SK-N-SH (cell line): ENCODE data around the gene PAQR3. TPM values are rescaled to one million over a fixed set of nuclear protein-coding genes. Genes with fewer than 3 reads are reported as not detected.
A peak's percentile ranks its signal among the peaks of the same experiment; 100 is the strongest.

Experiments
- CTCF ChIA-PET: fragments of 300-600, 350-600 bp; formaldehyde crosslinking; extraction: SDS; loops from one replicate; lab custom pipeline; 2021; lab: Yijun Ruan, JAX
- POLR2A ChIA-PET: fragments of 350-600 bp; sonication (Branson Sonifier 250); formaldehyde crosslinking; extraction: SDS; loops from one replicate; lab custom pipeline; 2020; ENCODE audit warnings: antibody characterized with exemption, inconsistent platforms; lab: Yijun Ruan, JAX
- DNase-seq: peaks from one replicate; pipeline ENCODE4 v3.0.0; 2012
- H2AFZ ChIP-seq: fragments of 200-600 bp; sonication (generic); 2 replicates; pipeline ENCODE4 v1.8.1; 2016; ENCODE audit warnings: antibody characterized with exemption, mild to moderate bottlenecking, low read depth
- H3F3A ChIP-seq: fragments of 200-600 bp; sonication (generic); replicated peaks from 2 replicates; pipeline ENCODE3; 2016; ENCODE audit warnings: antibody characterized with exemption, mild to moderate bottlenecking; ENCODE audit not compliant: insufficient read depth
- H3K27ac ChIP-seq, 2 experiments: fragments of 200-500 bp in 1 of 2; fragments of 200-600 bp in 1 of 2; sonication (Bioruptor generic) in 1 of 2; sonication (generic), shearing (Covaris generic) in 1 of 2; 2 replicates each; pipeline versions ENCODE4 v1.5.1 to v1.6.1; 2014 to 2016; ENCODE audit warnings: low read depth in 2 of 2, inconsistent platforms in 1 of 2, low read length in 1 of 2, mild to moderate bottlenecking in 1 of 2, mixed read lengths in 1 of 2
- H3K27me3 ChIP-seq: fragments of 200-600 bp; sonication (generic), shearing (Covaris generic); 2 replicates; pipeline ENCODE4 v1.6.1; 2016; ENCODE audit warnings: mixed run types; ENCODE audit not compliant: insufficient read depth
- H3K36me3 ChIP-seq, 2 experiments: fragments of 200-500 bp in 1 of 2; fragments of 200-600 bp in 1 of 2; sonication (Bioruptor generic) in 1 of 2; sonication (generic) in 1 of 2; replicated peaks in 1 of 2; 2 replicates each; pipeline versions ENCODE3 to v1.5.1; 2014 to 2016; ENCODE audit warnings: low read length in 1 of 2, mild to moderate bottlenecking in 1 of 2; ENCODE audit not compliant: insufficient read depth in 2 of 2, control insufficient read depth in 1 of 2
- H3K4me1 ChIP-seq, 2 experiments: fragments of 200-500 bp in 1 of 2; fragments of 200-600 bp in 1 of 2; sonication (Bioruptor generic) in 1 of 2; sonication (generic), shearing (Covaris generic) in 1 of 2; 2 replicates each; pipeline versions ENCODE4 v1.5.1 to v1.6.1; 2014 to 2016; ENCODE audit warnings: low read depth in 1 of 2, low read length in 1 of 2, mixed run types in 1 of 2; ENCODE audit not compliant: insufficient read depth in 2 of 2, control insufficient read depth in 1 of 2
- H3K4me2 ChIP-seq: fragments of 200-600 bp; sonication (generic), shearing (Covaris generic); 2 replicates; pipeline ENCODE4 v1.6.1; 2017; ENCODE audit warnings: mixed run types
- H3K4me3 ChIP-seq, 2 experiments: fragments of 200-500 bp in 1 of 2; fragments of 200-600 bp in 1 of 2; sonication (Bioruptor generic) in 1 of 2; sonication (generic), shearing (Covaris generic) in 1 of 2; 2 replicates each; pipeline versions ENCODE4 v1.5.1 to v1.8.1; 2014 to 2016; ENCODE audit warnings: low read depth in 2 of 2, inconsistent platforms in 1 of 2, low read length in 1 of 2, mild to moderate bottlenecking in 1 of 2, mixed read lengths in 1 of 2, moderate library complexity in 1 of 2
- H3K79me2 ChIP-seq: fragments of 200-600 bp; sonication (generic); 2 replicates; pipeline ENCODE4 v1.8.1; 2017; ENCODE audit warnings: mild to moderate bottlenecking; ENCODE audit not compliant: insufficient read depth
- H3K9ac ChIP-seq: fragments of 200-600 bp; sonication (generic); 2 replicates; pipeline ENCODE4 v1.6.1; 2017; ENCODE audit warnings: mixed run types
- H3K9me2 ChIP-seq: fragments of 200-600 bp; sonication (generic); 2 replicates; pipeline ENCODE4 v1.6.1; 2017; ENCODE audit warnings: mixed run types
- H3K9me3 ChIP-seq: fragments of 200-600 bp; sonication (generic); 2 replicates; pipeline ENCODE4 v1.6.1; 2017; ENCODE audit warnings: mixed run types, mild to moderate bottlenecking, moderate library complexity
- H4K20me1 ChIP-seq: fragments of 200-600 bp; sonication (generic); 2 replicates; pipeline ENCODE4 v1.6.1; 2017; ENCODE audit warnings: mild to moderate bottlenecking, mixed run types; ENCODE audit not compliant: insufficient read depth
- CTCF ChIP-seq: fragments of 200-600 bp; sonication (generic); IDR thresholded peaks from 2 replicates; pipeline ENCODE4 v1.6.1; 2017; ENCODE audit warnings: antibody characterized with exemption, mild to moderate bottlenecking, moderate library complexity
- FOXJ3 ChIP-seq: sonication (generic); formaldehyde crosslinking; IDR thresholded peaks from 2 replicates; pipeline ENCODE4 v1.5.1; 2020; ENCODE audit warnings: mild to moderate bottlenecking, missing genetic modification reagents
- GABPA ChIP-seq: IDR thresholded peaks from 2 replicates; pipeline ENCODE4 v1.4.0; 2012; ENCODE audit warnings: low read depth, mild to moderate bottlenecking
- GATA2 ChIP-seq: sonication (generic); formaldehyde crosslinking; IDR thresholded peaks from 2 replicates; pipeline ENCODE4 v1.5.0; 2020; ENCODE audit warnings: mild to moderate bottlenecking, missing genetic modification reagents
- MXI1 ChIP-seq: IDR thresholded peaks from 2 replicates; pipeline ENCODE4 v1.6.1; 2012; ENCODE audit warnings: mild to moderate bottlenecking, low read depth, low read length, improper control_type of control experiment
- NRF1 ChIP-seq: IDR thresholded peaks from 2 replicates; pipeline ENCODE4 v1.6.1; 2012; ENCODE audit warnings: low read depth, mild to moderate bottlenecking, low read length
- RAD21 ChIP-seq: IDR thresholded peaks from 2 replicates; pipeline ENCODE4 v1.6.1; 2012; ENCODE audit warnings: mild to moderate bottlenecking, low read length
- SIN3A ChIP-seq: IDR thresholded peaks from 2 replicates; pipeline ENCODE4 v1.6.1; 2012; ENCODE audit warnings: low read depth, mild to moderate bottlenecking, low read length, moderate library complexity, borderline replicate concordance
- USF2 ChIP-seq: fragments of 150-350 bp; IDR thresholded peaks from 2 replicates; pipeline ENCODE4 v1.6.1; 2017; ENCODE audit warnings: antibody characterized with exemption, low read length, low read depth, borderline replicate concordance
- ZBTB33 ChIP-seq: IDR thresholded peaks from 2 replicates; pipeline ENCODE4 v1.4.0; 2012; ENCODE audit warnings: low read depth, borderline replicate concordance
- WGBS: methylation state at CpG from one replicate; pipeline ENCODE4 v1.1.6; 2017; ENCODE audit warnings: low lambda C conversion rate; 5-methylcytosine and 5-hydroxymethylcytosine counted together
- polyA plus RNA-seq, 3 experiments: library from polyadenylated mRNA; depleted of rRNA; stranded (reverse); fragments of >200 nt; gene quantifications; 2 replicates each; pipeline ENCODE4 v1.2.3, GENCODE V29; 2012
- TF ChIP-seq, protein P1 (sequence below): IDR thresholded peaks from 2 replicates; pipeline ENCODE4 v1.4.0; 2012; ENCODE audit warnings: low read depth
- TF ChIP-seq, protein P2 (sequence below): fragments of 150-350 bp; IDR thresholded peaks from 2 replicates; pipeline ENCODE4 v1.6.1; 2016; ENCODE audit warnings: mild to moderate bottlenecking, low read depth, low read length
- TF ChIP-seq, protein P3 (sequence below): IDR thresholded peaks from 2 replicates; pipeline ENCODE4; 2012

Gene PAQR3
- polyA plus RNA-seq, 1 of the 3 experiments (the other 2 are of a cell fraction): 10.3 TPM

DNA sequence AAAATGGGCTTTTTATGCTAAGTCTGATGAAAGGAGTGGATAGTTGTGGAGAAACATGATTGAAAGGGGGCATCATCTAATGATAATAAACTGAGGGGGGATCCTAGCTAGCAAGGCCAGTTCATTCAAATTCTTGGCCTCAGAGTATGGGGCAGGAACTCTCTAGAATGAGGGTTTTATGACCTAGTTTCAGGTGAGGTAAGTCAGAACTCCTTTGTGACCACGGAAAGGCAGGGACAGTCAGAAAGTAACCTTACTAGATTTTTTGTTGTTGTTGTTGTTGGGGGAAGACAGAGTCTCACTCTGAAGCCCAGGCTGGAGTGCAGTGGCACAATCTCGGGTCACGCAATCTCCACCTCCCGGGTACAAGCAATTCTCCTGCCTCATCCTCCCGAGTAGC lies 1.5 kb upstream of the PAQR3 start (continued):
- TF ChIP-seq ZBTB33 (no peak), GATA2 (CRISPR knock-in tag) (no peak), SIN3A (no peak)

DNA sequence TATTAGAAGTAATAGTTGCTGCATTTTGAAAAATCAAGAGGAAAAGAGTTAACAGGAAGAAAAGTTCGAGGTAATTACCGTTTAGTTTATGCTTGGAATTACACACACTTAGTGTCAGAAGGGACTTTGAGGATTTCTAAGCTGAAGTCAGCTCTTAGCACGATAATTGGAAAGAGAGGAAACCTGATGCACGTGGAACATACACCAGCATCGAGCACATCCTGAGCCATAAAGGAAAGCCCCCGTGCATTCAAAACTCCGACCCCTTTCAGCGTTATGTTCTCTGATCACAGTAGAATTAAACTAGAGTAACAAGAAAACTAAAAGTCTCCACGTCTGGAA lies 400 bp upstream of the PAQR3 start:
- Histone ChIP-seq H3K79me2 (peaks cover 23% of the 10 kb centered on the region; the same call in 1 of the 2 replicates), H3K9ac (peak overlapping the region; percentile 72), H3K27ac (peak overlapping the region; percentile 21 to 69; a peak in 3 of 4 replicates), H3F3A (no peaks in the 10 kb centered on the region), H3K9me3 (no peaks in the 10 kb centered on the region), H3K9me2 (no peaks in the 10 kb centered on the region), H2AFZ (peak overlapping the region; percentile 98), H3K4me3 (peak overlapping the region; percentile 81 to 96), H3K36me3 (peaks cover under 1 to 4% of the 10 kb centered on the region in 2 experiments), H3K4me2 (peak overlapping the region; percentile 81), H4K20me1 (no peaks in the 10 kb centered on the region)
- POLR2A ChIA-PET: interaction anchor here (1.3 kb wide), 1 partner anchor 1269 kb away, joined by 3 read pairs; no protein-coding TSS in a partner anchor
- DNase-seq: peak; percentile 11
- WGBS: 5% methylated on average over 9 of the region's 9 CpGs
- TF ChIP-seq, protein P1, sequence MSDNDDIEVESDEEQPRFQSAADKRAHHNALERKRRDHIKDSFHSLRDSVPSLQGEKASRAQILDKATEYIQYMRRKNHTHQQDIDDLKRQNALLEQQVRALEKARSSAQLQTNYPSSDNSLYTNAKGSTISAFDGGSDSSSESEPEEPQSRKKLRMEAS: peak; percentile 19; the same call in 1 of the 2 replicates
- no peak for TF ChIP-seq ZBTB33
- TF ChIP-seq, all 33 proteins: peak for 1
- CTCF ChIA-PET: interaction anchor here (1.0 to 4.2 kb wide), 3 partner anchors 13 to 1409 kb away, joined by 3 to 25 read pairs (median 3); no protein-coding TSS in a partner anchor
- H3K27me3 ChIP-seq: no peaks in the 10 kb centered on the region
- peaks cover 0 to 6% of the 10 kb centered on the region in 2 experiments; a peak in 2 of 4 replicates for H3K4me1 ChIP-seq

- DNase-seq: no peak
- TF ChIP-seq, protein P2, sequence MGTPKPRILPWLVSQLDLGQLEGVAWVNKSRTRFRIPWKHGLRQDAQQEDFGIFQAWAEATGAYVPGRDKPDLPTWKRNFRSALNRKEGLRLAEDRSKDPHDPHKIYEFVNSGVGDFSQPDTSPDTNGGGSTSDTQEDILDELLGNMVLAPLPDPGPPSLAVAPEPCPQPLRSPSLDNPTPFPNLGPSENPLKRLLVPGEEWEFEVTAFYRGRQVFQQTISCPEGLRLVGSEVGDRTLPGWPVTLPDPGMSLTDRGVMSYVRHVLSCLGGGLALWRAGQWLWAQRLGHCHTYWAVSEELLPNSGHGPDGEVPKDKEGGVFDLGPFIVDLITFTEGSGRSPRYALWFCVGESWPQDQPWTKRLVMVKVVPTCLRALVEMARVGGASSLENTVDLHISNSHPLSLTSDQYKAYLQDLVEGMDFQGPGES: no peak
- TF ChIP-seq GABPA: no peak
- no peak for TF ChIP-seq CTCF
- TF ChIP-seq GATA2 (CRISPR knock-in tag): no peak
- TF ChIP-seq, protein P3, sequence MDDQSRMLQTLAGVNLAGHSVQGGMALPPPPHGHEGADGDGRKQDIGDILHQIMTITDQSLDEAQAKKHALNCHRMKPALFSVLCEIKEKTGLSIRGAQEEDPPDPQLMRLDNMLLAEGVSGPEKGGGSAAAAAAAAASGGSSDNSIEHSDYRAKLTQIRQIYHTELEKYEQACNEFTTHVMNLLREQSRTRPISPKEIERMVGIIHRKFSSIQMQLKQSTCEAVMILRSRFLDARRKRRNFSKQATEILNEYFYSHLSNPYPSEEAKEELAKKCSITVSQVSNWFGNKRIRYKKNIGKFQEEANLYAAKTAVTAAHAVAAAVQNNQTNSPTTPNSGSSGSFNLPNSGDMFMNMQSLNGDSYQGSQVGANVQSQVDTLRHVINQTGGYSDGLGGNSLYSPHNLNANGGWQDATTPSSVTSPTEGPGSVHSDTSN: no peak
- no peak for TF ChIP-seq RAD21
- no peak for TF ChIP-seq FOXJ3 (CRISPR knock-in tag)
- TF ChIP-seq MXI1: no peak
- no peak for TF ChIP-seq NRF1
- no peak for TF ChIP-seq USF2
Observed at GRCh38 chr4:78938474-78938867, 767 bp downstream of the PAQR3 start.

More at GRCh38 chr4:78938474-78938867, 767 bp downstream of the PAQR3 start:
- peak overlapping the region; percentile 92 for H3K4me2 ChIP-seq
- no peaks in the 10 kb centered on the region for H3K9me2 ChIP-seq
- H3K9me3 ChIP-seq: no peaks in the 10 kb centered on the region
- peaks cover 3% of the 10 kb centered on the region for H3F3A ChIP-seq
- H3K36me3 ChIP-seq: peaks cover 5 to 10% of the 10 kb centered on the region in 2 experiments
- H3K27ac ChIP-seq: peak overlapping the region in 1 of 2 experiments; percentile 36; a peak in 1 of 4 replicates
- peak overlapping the region; percentile 81 to 96 for H3K4me3 ChIP-seq
- peaks cover 23% of the 10 kb centered on the region; the same call in 1 of the 2 replicates for H3K79me2 ChIP-seq
- no peaks in the 10 kb centered on the region for H4K20me1 ChIP-seq
- peak overlapping the region; percentile 72 for H3K9ac ChIP-seq
- ChIA-PET CTCF (interaction anchor here (0.6 to 4.2 kb wide), 8 partner anchors 14 to 1411 kb away, joined by 3 to 25 read pairs (median 3); no protein-coding TSS in a partner anchor), POLR2A (interaction anchor here (1.3 kb wide), 1 partner anchor 1271 kb away, joined by 3 read pairs; no protein-coding TSS in a partner anchor)
- H3K4me1 ChIP-seq: peaks cover 0 to 6% of the 10 kb centered on the region in 2 experiments; a peak in 2 of 4 replicates
- WGBS: 6% methylated on average over 7 of the region's 7 CpGs
- H2AFZ ChIP-seq: peak overlapping the region; percentile 92
- no peaks in the 10 kb centered on the region for H3K27me3 ChIP-seq
